ENCODE measurements around the gene EXTL2. TPM values are rescaled to one million over a fixed set of nuclear protein-coding genes. Genes with fewer than 3 reads are reported as not detected.
A peak's percentile ranks its signal among the peaks of the same experiment; 100 is the strongest.
"Not testable (repeated sequence)": the region's sequence is repeated elsewhere in the genome, so short reads cannot be mapped to it uniquely, and the experiment has no call there.

Gene EXTL2, protein sequence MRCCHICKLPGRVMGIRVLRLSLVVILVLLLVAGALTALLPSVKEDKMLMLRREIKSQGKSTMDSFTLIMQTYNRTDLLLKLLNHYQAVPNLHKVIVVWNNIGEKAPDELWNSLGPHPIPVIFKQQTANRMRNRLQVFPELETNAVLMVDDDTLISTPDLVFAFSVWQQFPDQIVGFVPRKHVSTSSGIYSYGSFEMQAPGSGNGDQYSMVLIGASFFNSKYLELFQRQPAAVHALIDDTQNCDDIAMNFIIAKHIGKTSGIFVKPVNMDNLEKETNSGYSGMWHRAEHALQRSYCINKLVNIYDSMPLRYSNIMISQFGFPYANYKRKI
- total RNA-seq (2014; rRNA removed; shearing (Covaris generic)), result 26.3 and 29.3 TPM in 2 replicates

DNA sequence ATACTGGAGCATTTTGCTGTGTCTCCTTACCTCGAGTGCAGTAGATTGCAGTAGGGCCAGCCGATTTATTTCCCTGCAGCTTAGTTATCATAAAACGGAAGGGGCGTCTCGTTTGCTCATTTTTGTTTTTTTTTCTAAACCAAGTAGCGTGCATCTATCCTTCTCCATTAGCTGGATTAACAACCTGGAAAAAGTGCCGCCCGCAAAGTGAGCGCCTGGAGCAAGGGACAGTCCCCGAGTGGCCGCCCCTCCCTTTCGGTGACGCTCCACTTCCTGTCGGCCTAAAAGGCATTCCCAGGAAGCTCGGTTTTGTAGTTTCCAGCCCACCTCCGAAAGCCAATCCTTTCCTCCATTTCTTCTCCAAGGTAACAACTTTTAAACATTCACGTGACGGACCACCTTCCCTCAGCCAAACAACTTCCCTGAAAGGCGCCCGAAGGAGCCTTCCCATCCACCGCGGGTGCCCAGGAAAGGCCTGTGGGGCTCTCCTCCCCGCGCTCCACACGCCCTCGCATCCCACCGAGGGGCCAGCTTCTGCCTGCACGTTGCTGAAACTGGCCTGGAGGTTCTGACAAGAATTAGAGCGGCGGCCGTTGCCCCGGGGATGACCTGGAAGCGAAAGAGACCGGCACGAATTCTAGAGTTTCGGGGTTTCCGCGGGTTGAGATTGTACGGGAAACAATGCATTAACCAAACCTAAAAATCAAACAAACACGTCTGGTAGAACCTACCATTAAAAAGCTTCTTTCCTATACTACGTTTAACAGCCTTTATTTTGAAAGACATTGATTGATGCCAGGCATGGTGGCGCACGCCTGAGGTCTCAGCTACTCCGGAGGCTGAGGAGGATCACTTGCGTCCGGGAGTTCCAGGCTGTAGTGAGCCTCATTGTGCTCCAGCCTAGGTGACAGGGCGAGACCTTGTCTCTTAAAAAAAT lies at the start of gene EXTL2:
Gene EXTL2 (minus strand): TSS at position 240 of the 937 bp plus-strand sequence. CDS start 6,085 bp downstream, outside the sequence.
- DNase-seq (ENCODE audit: low read depth), result peak; percentile 99

DNA sequence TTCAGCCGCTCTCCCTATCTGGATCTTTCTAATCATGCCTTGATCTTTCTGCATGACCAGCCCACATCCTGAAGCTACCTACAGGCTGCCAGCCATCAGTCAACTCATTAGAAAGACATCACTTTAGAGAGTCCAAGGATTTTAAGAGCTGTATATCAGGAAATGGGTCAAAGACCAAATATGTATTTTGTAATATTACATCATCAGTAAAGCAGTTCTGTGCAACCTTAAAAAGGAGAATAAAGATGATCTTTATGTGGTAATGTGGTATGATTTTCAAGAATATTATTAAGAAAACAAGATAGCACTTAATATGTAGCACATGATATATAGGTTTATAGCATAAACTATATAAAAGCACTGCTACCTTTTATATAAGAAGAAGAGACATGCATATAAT lies 48.9 kb upstream of the EXTL2 start:
- no peak for DNase-seq (ENCODE audit: low read depth)

DNA sequence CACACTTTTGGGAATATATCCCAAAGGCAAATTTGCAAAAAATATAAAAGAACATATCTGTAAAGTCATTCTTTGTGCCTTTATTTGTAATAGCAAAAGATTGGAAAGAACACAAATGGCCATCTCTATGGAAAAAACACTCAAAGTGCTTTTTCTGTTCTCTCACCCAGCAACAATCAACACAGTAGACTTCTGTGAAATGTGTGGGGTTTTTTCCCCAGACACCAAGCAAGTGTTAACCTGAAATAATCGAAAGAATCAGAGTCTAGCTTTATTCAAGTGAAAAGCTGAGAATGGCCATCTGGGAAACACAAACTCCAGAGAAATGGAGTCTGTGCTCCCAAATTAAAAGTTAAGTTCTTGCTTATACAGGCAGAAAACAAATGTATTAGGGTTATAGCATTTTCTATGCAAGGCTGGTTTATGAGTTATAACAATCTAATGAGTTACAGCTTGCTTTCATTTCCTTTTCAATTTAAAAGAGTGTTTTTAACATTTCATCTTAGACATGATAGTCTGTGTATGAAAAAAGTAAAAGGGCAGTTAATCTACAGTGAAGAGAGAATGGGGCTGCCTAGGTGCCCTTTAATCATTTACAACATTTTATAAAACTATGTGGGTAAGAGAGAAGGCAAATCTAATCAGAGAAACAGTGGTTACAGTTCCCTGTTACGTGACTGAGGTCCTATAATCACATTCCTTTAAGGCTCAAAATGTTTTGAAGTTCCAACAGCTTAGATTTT lies 47.8 kb upstream of the EXTL2 start:
- no peak for DNase-seq (ENCODE audit: low read depth)

DNA sequence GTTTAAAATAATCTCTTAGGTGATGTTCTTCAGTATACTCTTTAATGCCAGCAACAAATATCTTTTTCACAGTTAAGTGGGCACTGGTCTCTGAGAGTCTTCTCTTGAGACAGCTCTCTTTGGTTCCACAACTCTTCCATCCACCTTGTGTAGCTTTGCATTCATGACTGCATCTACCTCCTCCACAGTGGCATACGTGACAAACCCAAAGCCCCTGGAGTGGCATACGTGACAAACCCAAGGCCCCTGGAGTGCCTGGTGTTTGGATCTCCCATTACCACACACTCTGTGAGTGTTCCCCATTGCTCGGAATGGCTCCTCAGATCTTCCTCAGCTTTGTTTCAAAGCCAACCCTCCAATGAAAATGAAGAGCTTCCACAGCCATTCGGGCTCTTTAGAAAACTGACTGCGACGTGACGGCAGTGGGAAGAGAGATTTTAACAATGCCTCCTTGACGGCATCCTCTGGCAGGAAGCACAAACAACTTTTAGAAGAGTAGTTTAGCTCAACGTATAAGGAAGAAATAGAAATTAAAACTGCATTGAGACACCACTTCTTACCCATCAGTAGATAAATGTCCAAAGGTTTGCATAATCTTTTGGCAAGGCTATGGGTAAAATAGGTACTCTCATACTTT lies 47.1 kb upstream of the EXTL2 start:
- DNase-seq (ENCODE audit: low read depth), result no peak

DNA sequence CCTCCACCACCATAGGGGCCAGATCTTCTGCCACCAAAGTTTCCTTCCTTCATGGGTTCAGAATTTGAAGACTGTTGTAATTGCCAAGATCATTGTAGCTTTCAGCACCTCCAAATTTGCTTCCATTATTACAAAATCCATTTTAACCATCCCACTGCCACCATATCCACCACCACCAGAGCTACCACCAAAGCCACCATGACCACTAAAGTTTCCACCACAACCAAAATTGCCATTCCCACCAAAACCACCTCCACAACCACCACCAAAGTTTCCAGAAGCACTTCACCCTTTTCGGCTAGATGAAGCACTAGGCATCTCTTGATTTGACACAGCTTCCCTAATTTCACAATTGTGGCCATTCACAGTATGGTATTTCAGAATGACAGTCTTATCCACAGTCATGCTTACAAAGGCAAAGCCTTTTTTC lies 46.5 kb upstream of the EXTL2 start:
- DNase-seq (ENCODE audit: low read depth), result no peak

DNA sequence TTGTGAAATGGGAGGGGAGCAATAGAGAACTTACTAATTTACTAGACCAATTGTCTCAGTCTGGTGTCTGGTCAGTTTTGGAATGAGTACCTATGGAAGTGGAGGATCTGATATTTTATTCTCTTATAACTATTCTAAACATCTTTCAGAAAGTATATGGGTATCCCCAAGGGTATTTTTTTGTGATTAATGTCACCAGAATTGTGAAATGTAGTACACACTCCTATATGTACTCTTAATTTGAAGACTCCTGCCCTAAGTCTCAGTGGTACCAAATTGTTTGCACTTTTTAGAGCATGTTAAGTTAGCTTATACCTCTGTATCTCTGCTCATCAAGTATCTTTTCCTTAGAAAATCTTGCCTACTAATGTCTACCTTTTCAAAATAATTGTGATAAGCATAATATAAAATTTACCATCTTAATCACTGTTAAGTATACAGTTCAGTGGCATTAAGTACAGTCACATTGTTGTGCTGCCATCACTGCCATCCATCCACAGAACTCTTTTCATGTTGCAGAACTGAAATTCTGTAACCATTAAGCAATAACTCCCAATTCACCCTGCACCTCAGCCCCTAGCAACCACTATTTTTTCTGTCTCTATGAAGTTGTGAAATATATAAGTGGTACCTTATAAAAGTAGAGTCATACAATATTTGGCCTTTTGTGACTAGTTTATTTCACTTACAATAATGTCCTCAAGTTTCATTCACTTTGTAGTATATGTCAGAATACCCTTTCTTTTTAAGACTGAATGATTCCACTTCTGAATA lies 41.7 kb upstream of the EXTL2 start:
- DNase-seq (ENCODE audit: low read depth), result no peak

DNA sequence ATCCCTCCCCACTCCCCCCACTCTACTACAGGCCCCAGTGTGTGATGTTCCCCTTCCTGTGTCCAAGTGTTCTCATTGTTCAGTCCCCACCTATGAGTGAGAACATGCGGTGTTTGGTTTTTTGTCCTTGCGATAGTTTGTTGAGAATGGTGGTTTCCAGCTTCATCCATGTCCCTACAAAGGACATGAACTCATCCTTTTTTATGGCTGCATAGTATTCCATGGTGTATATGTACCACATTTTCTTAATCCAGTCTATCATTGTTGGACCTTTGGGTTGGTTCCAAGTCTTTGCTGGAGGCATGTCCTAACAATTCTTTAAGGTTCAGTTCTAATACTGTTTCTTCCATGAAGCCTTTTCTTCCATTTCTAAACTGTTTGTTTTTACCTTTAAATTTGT lies 38.9 kb upstream of the EXTL2 start:
- not testable (repeated sequence) for DNase-seq (ENCODE audit: low read depth)

DNA sequence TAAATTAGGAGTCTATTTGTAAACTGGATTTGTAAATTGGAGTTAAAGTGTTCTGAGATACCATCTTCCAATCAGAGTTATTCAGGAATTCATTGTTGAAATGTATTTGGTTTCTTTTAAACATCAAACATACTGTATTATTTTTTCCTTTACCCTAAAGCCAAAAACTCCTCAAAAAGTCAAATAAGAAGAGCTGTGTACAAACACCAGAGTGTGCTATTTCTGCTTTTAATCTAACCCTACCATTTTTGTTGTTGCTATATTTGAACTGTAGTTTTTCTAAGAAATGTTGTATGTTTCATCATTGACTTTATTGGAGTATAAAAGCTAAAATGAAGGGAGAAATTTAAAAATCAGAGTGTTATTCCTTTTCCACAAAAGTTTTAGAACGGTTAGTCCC lies 37.1 kb upstream of the EXTL2 start:
- DNase-seq (ENCODE audit: low read depth), result no peak

DNA sequence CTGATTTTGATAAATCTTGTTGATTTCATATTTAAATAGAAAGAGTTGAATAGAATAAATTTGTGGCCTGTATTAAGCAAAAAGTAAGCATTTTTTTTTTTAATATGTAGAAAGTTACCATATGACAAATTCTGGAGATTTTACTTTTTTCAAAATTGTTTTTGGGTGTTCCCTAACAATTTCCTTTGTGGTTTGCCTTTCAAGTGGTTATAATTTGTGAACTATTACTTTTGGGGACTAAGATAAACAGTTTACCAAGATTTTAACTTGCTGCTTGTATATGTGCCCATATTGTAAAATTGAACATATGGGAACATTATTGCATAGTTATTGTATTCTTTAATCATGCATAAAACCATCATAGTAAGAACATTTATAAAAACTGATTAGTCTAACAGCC lies 35.9 kb upstream of the EXTL2 start:
- no peak for DNase-seq (ENCODE audit: low read depth)

DNA sequence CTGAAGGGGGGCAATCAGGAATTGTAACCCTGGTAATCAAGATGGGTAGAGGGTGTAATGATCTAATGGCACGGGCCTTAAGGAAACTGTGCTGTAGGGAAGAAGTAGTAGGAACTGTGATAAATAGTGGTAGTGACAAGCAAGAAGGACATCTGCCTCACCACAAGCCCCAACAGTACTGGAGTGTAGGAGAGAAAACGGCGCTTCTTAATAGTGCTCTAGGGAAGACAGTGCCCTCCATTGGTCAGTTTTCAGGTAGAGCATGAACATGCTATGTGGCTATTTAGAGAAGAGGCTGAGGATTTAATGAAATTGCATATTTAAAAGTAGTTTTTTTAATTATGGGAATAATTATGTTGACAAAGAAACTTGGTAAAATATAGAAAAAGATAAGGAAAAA lies 33.5 kb upstream of the EXTL2 start:
- DNase-seq (ENCODE audit: low read depth), result no peak

DNA sequence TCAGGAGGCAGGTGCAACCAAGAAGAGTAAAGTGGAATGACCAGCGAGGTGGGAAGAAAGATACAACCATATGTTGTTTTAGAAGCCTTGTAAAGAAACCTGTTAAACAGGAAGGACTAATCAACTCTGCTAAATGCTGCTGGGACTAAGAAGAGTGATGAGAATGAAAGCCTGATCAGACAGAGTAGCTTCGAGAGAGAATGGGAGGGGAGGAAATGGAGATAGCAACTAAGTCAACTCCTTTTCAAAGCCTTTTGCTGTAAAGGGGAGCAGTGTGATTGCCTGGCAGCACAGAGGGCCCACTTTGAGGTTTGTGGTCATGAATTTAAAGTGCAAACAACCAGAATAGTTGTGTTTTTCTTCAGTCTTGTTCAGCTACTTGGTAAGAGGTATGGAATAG lies 32.6 kb upstream of the EXTL2 start:
- DNase-seq (ENCODE audit: low read depth), result no peak

DNA sequence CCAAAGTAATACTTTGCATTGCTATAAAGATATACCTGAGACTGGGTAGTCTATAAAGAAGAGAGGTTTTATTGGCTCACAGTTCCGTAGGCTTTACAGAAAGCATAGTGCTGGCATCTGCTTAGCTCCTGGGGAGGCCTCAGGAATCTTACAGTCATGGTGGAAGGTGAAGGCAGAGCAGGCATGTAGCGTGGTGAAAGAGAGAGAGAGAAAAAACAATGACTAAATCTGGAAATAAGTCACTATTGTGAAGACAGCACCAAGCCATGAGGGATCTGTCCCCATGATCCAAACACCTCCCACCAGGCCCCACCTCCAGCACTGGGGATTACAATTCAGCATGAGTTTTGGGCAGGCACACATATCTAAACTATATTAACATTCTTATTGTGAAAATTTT lies 31.6 kb upstream of the EXTL2 start:
- DNase-seq (ENCODE audit: low read depth), result no peak

DNA sequence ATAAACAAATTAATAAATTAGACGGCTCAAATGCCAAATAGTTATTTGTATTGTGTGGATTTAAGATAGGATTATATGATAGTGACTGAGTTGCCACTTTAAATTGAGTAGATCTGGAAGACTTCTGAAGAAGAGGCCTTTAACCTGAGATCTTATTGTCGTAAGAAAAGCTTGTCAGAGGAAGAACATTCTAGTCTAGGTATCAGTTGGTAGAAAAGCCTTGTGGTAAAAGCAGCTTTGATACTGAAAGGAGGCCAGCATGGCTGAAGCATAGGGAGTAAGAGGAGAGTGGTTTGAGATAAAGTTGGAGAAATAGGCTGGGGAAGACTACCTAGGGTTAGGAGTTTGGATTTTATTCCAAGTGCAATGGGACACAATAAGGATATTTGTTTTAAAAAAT lies 30.3 kb upstream of the EXTL2 start:
- DNase-seq (ENCODE audit: low read depth), result no peak

DNA sequence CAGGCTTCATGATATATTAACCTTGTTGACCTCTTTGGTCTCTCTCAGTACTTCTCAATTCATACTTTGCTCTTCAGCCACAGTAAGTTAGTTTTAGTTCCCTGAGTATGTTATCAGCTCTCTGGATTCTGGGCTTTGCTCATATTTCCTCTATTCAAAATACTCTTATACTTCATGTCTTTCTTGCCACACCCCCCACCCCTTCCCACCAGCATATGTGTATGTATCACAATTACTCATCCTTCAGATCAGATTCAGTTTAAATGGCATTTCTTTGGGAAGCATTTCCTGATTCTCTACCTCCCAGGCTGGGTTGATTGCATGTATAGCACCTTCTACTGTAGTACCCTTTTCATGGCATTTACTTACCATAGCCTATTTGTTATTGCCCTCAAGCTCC lies 29.6 kb upstream of the EXTL2 start:
- DNase-seq (ENCODE audit: low read depth), result peak; percentile 21

DNA sequence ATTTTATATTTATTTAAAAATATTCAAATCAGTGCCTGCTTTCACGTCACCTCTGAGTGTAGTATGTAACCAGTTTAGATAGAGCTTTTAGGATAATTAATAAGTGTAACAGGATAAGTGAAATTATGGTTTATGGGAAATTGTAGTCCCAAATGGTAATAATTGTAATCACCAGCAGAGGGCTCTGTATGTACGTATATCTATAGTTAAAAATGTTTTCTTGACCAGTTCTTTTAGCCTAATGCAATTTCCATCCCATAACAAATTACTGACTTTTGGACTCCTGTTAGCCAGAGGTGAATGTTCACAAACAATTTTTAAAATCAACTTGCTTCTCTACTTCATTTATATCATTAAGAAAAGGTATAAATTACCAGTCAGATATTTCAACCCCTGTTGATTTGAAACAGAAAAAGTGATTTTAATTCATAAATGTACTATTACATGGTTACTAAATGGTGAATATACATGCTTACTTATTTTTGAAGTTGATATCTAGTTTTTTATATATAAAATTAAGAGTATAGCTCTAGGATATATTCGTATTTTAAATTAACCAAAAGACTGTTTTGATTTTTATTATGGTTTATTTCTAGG lies 26.6 kb upstream of the EXTL2 start:
- peak; percentile 19 for DNase-seq (ENCODE audit: low read depth)

DNA sequence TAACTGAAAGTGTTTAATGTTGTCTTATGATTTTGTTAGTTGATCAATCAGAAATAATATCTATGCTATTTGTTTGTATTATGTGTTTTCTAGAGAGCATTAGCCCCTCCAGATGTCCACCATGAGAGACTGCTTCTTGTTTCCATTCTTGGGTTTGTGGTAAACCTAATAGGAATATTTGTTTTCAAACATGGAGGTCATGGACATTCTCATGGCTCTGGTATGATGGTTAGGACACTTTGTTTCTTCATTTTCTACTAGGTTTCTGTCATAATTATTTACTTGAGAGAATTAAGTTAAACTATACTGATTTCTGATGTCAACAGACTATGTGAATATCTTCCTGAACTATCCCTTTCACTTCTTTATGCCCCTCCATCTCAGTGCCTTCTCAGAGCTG lies 17.4 kb upstream of the EXTL2 start:
- no peak for DNase-seq (ENCODE audit: low read depth)

DNA sequence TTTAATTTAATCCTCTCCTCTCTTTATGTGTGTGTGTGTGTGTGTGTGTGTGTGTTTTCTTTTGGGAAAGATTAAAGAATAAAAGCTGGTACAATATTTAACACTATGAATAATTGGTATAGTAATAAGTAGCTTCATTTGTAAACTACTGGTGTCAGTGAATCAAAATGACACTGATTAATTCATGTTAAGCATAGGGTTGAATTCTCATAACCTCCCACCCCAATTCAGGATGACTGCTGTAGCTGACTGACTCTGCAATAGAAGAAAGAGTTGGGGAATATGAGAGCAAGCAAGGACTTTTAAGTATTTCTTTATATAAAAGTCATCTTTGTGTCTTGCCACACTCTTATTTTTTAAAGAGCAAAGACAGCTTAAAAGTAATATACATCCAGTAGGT lies 14.4 kb upstream of the EXTL2 start:
- DNase-seq (ENCODE audit: low read depth), result no peak

DNA sequence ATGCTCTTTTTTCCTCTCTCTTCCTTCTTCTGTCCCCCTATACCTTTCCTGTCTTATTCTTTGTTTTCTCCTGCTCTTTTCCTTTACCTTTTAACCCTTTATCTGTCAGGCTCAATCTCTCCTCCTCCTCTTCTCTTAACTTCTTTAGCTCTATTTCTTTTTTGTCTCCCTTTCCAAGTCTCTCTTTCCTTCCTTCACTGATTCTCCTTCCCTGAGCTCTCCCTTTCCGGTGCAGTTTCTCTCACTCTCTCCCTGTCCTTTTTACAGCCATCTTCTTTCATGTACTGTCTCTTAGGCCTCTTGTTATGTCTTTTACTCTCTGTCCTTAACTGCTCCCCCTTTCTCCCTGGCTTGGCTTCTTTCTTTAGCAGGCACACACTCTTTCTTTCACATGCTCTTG lies 13.2 kb upstream of the EXTL2 start:
- no peak for DNase-seq (ENCODE audit: low read depth)

DNA sequence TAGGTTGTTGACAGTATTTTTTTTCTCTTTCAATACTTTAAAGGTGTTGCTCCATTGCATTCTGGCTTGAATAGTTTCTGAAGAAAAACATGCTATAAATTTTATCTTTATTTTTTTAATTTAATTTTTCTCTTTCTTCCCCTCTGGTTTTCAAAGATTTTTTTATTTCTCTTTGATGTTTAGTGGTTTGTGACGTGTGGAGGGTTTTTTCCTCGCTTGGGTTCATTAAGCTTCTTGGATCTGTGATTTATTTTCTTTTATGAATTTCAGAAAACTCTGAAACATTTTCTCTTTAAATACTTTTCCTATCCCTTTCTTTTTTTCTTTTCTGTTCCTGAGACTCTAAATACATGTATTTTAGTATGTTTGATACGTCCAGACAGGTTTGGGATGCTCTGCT lies 10.5 kb upstream of the EXTL2 start:
- DNase-seq (ENCODE audit: low read depth), result no peak

DNA sequence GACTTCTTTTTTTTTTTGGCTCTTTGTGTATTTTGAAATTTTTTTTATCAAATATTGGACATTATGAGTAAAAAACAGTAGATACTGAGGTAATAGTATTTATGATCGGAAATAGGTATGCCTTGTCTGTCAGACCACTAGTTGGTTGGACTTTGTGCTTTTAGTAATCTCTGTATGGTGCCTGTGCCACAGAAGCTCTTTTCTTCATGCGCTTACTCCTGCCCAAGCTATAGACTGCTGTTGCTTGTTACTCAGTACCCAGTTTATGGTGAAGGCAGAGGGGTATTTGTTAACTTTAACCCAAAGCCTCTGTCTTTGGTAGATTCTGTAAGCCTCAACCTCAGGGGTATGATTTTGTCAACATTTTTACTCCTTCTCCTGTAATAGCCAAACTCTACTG lies 9.9 kb upstream of the EXTL2 start:
- no peak for DNase-seq (ENCODE audit: low read depth)

DNA sequence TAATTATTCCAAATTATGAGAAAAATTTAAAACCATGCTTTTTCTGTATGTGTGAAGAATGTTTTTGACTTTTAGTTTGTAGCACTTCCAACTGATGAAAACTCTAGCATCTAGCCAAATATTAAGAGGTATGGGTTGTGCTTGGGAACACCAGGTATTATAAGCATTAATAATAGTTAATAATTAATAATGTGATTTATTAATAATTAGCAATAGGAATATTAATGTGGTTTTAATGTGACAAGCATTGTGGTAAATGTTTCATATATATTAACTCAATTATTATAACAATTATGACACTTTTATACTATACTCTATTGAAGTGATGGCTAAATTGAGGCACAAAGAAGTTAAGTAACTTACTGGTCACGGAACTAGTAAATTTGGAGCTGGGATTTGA lies 9.1 kb upstream of the EXTL2 start:
- no peak for DNase-seq (ENCODE audit: low read depth)
